Subcutaneous abdominal adipose tissue (tissue), 5 donors: Measurements from ENCODE around the gene TEX47.

Source experiments
- H3K27ac ChIP-seq: one replicate; pipeline ENCODE4 v1.7.0; 2013; ENCODE audit warnings: low read depth, mild to moderate bottlenecking, inconsistent platforms, low read length, moderate library complexity
- H3K27me3 ChIP-seq, 5 donors: one replicate each; pipeline ENCODE4 v1.7.0; 2013; ENCODE audit warnings: low read length in 5 of 5, inconsistent platforms in 1 of 5; ENCODE audit not compliant: control insufficient read depth in 5 of 5, insufficient read depth in 4 of 5
- H3K36me3 ChIP-seq, 5 donors: one replicate each; pipeline ENCODE4 v1.7.0; 2013; ENCODE audit warnings: low read length in 5 of 5; ENCODE audit not compliant: control insufficient read depth in 5 of 5, insufficient read depth in 5 of 5
- H3K4me1 ChIP-seq, 5 donors: one replicate each; pipeline ENCODE4 v1.7.0; 2013; ENCODE audit warnings: low read length in 5 of 5, mild to moderate bottlenecking in 3 of 5, moderate library complexity in 1 of 5; ENCODE audit not compliant: control insufficient read depth in 5 of 5, insufficient read depth in 5 of 5
- H3K4me3 ChIP-seq, 5 donors: one replicate each; pipeline ENCODE4 v1.7.0; 2013; ENCODE audit warnings: low read length in 5 of 5, low read depth in 1 of 5
- H3K9ac ChIP-seq, 5 donors: one replicate each; pipeline ENCODE4 v1.7.0; 2013; ENCODE audit warnings: low read length in 5 of 5, mild to moderate bottlenecking in 4 of 5, moderate library complexity in 3 of 5
- H3K9me3 ChIP-seq, 5 donors: one replicate each; pipeline ENCODE4 v1.7.0; 2013; ENCODE audit warnings: low read length in 5 of 5; ENCODE audit not compliant: control insufficient read depth in 5 of 5
- donor health status: healthy.
- donor health status: healthy.
- donor health status: healthy.
- donor health status: healthy.
- donor health status: healthy.

The TEX47 gene

DNA sequence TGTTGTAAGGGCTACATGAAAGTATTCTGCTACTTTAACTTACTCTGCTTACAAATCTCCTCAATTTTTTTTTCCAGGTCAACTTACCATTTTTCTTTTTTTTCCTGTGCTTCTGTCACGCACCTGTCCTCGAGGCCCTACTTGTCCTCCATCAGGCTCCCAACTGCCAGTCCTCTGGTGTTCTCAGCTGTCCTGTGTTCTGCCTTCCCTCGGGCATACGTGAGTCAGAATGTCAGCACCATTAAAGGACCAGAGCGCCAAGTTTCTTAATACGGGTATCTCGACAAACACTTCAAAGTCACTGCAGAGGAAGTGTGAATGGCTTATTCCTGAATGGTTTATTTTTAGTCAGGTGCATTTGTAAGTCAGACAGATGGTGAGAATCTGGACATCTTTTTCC is at the start of gene TEX47:
Gene TEX47, minus strand, starts transcription at position 185 of the 400 bp plus-strand sequence. CDS start 795 bp downstream, outside the sequence.
- Histone ChIP-seq H3K27me3 (no peaks in the 10 kb centered on the region), H3K9me3 (no peaks in the 10 kb centered on the region), H3K4me1 (no peaks in the 10 kb centered on the region), H3K27ac (no peak within 1 kb of the TSS), H3K9ac (no peak within 1 kb of the TSS), H3K36me3 (no peaks in the 10 kb centered on the region), H3K4me3 (no peak within 1 kb of the TSS)

DNA sequence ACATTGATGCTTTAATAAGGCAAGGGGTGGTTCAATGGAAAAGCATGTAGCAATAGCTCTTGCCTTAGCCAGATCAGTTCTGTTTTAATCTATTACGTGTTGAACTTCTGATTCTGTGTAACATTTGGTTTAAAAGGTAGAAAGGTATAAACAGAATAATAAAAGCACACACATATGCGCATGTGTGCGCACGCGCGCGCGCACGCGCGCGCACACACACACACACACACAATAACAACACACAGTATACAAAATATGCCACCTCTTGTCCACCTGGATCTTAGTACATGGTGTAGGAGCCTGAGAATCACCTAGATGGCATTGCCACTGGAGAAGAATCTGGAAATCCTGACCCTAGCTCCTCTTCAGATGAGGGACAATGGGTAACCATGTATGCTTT is 49.6 kb upstream of the TEX47 start:
- H3K4me1 ChIP-seq: no peaks in the 10 kb centered on the region
- H3K9me3 ChIP-seq: no peaks in the 10 kb centered on the region
- no peak overlapping the region for H3K4me3 ChIP-seq
- no peak overlapping the region for H3K27ac ChIP-seq
- no peaks in the 10 kb centered on the region for H3K36me3 ChIP-seq
- no peak overlapping the region for H3K9ac ChIP-seq
- H3K27me3 ChIP-seq: no peaks in the 10 kb centered on the region

DNA sequence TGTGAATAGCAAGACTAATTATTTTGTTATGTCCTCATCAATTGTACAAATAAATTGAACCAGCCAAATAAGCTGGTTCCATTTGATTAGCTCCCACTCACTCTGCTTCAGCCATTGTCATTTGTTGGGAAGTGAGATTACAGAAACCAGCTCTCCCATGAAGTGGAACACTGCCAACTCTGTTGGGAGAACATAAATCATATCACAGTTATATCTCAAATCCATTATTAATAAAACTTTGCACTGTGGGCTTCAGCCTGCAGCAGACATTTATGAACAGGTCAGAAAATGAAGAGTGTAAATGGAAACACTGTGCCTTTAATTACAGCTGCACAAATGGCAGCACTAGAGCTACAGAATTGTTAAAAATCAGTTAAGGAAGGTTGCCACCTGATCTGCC is 46.7 kb upstream of the TEX47 start:
- Histone ChIP-seq H3K9ac (no peak overlapping the region), H3K27me3 (no peaks in the 10 kb centered on the region), H3K4me3 (no peak overlapping the region), H3K4me1 (no peaks in the 10 kb centered on the region), H3K27ac (no peak overlapping the region), H3K9me3 (no peaks in the 10 kb centered on the region), H3K36me3 (no peaks in the 10 kb centered on the region)

GRCh38 chr7:88835147-88835728 is 39.7 kb upstream of the TEX47 start:
- H3K9ac ChIP-seq: no peak overlapping the region
- no peaks in the 10 kb centered on the region for H3K36me3 ChIP-seq
- H3K27ac ChIP-seq: no peak overlapping the region
- no peaks in the 10 kb centered on the region for H3K9me3 ChIP-seq
- H3K4me3 ChIP-seq: no peak overlapping the region
- no peaks in the 10 kb centered on the region for H3K4me1 ChIP-seq
- H3K27me3 ChIP-seq: no peaks in the 10 kb centered on the region

- H3K4me1 ChIP-seq: no peaks in the 10 kb centered on the region
- no peak overlapping the region for H3K4me3 ChIP-seq
- H3K27ac ChIP-seq: no peak overlapping the region
- no peaks in the 10 kb centered on the region for H3K36me3 ChIP-seq
- no peaks in the 10 kb centered on the region for H3K27me3 ChIP-seq
- peaks cover 0 to 2% (median 0%) of the 10 kb centered on the region in 5 donors for H3K9me3 ChIP-seq
- no peak overlapping the region for H3K9ac ChIP-seq
These were observed 30.7 kb upstream of the TEX47 start for GRCh38 chr7:88826222-88826621.

GRCh38 chr7:88818552-88818951 is 23.0 kb upstream of the TEX47 start:
- H3K4me3 ChIP-seq: no peak overlapping the region
- H3K9me3 ChIP-seq: no peaks in the 10 kb centered on the region
- no peak overlapping the region for H3K27ac ChIP-seq
- H3K4me1 ChIP-seq: no peaks in the 10 kb centered on the region
- no peaks in the 10 kb centered on the region for H3K27me3 ChIP-seq
- H3K36me3 ChIP-seq: no peaks in the 10 kb centered on the region
- no peak overlapping the region for H3K9ac ChIP-seq

DNA sequence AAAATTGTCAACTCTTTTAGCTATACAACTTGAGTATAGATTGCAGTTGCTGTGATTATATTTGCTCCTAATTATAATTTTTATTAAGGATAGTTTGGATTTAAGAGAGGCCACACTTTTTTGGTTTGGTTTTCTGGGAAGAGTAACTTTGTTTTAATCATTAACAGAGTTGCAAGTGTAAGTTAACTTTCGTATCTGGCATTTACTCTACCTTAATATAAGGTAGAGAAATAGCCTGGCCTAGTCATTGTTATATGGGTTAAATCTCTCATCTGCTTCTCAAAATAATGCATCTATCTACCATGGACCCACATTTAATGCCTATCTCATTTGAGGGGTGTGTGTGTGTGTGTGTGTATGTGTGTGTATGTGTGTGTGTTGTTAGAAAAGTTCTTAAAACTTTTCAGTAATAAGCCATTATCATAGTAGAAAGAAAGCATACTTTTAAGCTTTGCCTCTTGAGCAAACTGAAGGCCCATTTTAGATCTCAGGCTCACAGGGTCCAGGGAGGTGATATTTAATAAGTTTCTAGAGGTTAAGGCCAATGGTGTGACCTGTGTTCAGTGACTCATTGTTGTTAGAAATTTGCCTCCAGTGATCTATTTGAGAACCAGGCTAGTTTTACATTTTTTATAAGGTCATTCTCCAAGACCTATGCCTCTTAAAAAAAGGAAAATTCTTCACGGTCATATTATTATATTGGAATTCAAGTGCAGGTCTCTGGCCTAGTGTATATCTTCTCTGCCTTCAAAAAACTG is 10.9 kb upstream of the TEX47 start:
- H3K27me3 ChIP-seq: no peaks in the 10 kb centered on the region
- no peak overlapping the region for H3K9ac ChIP-seq
- H3K36me3 ChIP-seq: no peaks in the 10 kb centered on the region
- no peak overlapping the region for H3K4me3 ChIP-seq
- peaks cover 0 to 2% (median 0%) of the 10 kb centered on the region in 5 donors for H3K9me3 ChIP-seq
- no peaks in the 10 kb centered on the region for H3K4me1 ChIP-seq
- no peak overlapping the region for H3K27ac ChIP-seq

- Histone ChIP-seq H3K27ac (no peak overlapping the region), H3K4me1 (no peaks in the 10 kb centered on the region), H3K36me3 (no peaks in the 10 kb centered on the region), H3K9me3 (no peaks in the 10 kb centered on the region), H3K9ac (no peak overlapping the region), H3K27me3 (no peaks in the 10 kb centered on the region), H3K4me3 (no peak overlapping the region)
These were observed 5.5 kb upstream of the TEX47 start for GRCh38 chr7:88801046-88801445.

DNA sequence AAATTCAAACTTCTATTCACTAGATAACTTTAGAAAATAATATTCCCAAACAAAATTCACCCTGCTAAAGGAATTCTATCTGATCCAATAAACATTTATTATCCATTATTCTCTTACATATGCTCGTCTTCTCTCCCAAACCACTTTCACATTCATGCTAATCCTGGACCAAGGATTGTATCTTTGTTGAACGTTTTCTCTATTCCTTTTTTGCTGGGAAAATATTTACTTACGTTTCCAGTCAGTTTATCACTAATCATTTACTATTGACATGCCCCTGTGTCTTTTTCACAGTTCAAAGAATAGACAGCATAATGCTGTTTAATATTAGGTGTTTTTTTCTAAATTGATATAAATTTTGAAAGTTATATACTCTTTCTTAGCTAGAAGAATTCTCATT is 3.2 kb downstream of the TEX47 start:
- no peak overlapping the region for H3K27ac ChIP-seq
- H3K9ac ChIP-seq: no peak overlapping the region
- H3K4me3 ChIP-seq: no peak overlapping the region
- H3K4me1 ChIP-seq: no peaks in the 10 kb centered on the region
- no peaks in the 10 kb centered on the region for H3K9me3 ChIP-seq
- H3K27me3 ChIP-seq: no peaks in the 10 kb centered on the region
- H3K36me3 ChIP-seq: no peaks in the 10 kb centered on the region

DNA sequence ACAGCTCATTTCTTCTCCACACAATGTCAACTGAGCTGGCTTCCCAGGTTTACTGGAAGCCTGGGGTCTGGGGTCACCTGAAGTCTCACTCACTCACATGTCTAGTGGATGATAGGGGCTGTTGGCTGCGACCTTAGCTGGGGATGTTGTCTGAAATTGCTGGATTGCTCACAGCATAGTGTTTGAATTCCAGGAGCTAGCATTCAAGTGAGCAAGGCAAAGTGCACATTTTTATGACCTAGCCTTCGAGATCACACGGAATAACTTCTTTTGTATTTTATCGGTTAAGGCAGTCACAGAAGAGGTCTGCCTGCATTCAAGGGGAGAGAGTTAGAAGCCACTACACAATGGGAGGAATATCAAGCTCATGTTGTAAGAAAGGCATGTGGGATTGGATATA is 3.6 kb downstream of the TEX47 start:
- H3K27me3 ChIP-seq: no peaks in the 10 kb centered on the region
- H3K36me3 ChIP-seq: no peaks in the 10 kb centered on the region
- no peak overlapping the region for H3K27ac ChIP-seq
- no peaks in the 10 kb centered on the region for H3K9me3 ChIP-seq
- no peak overlapping the region for H3K9ac ChIP-seq
- no peaks in the 10 kb centered on the region for H3K4me1 ChIP-seq
- no peak overlapping the region for H3K4me3 ChIP-seq
